GM12864 (cell line): ENCODE measurements around the gene CFAP99.

ENCODE experiments used
- DNase-seq: peaks from one replicate; pipeline ENCODE4 v3.0.0-alpha.2; 2011; ENCODE audit warnings: low read depth
- H3K4me3 ChIP-seq: 2 replicates; pipeline ENCODE4 v1.5.1; 2011; ENCODE audit warnings: mild to moderate bottlenecking, low read depth, low read length, control low read depth
- CTCF ChIP-seq: IDR thresholded peaks from 2 replicates; pipeline ENCODE4 v1.5.1; 2011; ENCODE audit warnings: low read depth, mild to moderate bottlenecking, moderate library complexity, low read length, control low read depth, inconsistent platforms; ENCODE audit errors: missing control alignments

Gene CFAP99

DNA sequence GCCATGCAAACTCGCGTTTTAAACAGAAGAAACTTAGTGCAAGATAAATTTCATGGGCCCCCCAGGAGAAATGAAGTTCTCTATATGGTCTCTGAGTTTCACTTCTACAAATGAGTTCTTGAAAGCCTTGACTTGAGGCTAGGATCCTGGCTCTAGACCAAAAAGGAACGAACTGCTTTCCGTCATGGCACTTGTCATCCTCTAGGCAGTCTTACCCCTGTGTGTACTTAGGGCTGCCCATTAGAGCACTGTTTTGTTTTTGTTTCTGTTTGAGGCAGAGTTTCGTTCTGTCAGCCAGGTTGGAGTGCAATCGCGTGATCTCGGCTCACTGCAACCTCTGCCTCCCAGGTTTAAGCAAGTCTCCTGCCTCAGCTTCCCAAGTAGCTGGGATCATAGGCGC lies 79.2 kb downstream of the CFAP99 start:
- peak; percentile 4 for TF ChIP-seq CTCF
- peak; percentile 91 for DNase-seq
- H3K4me3 ChIP-seq, result no peak overlapping the region

DNA sequence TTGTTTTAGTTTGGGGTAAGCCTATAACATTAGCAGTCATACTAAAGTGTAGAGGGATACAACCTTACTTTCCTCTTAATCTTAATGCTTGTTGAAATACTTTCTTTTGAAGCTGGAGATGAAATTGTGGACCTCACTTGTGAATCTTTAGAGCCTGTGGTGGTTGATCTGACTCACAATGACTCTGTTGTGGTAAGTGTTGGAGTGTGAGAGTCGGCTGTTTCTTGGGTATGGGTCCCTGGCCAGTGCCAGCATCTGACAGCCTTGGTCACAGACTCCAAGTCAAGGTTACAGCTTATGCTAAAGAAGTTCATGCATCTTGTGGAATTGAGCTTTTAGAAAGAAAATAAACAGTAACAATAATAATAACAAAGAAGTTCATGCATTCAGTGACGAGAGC lies 81.8 kb downstream of the CFAP99 start:
- TF ChIP-seq CTCF, result no peak
- H3K4me3 ChIP-seq, result no peak overlapping the region
- DNase-seq, result no peak

- no peak for TF ChIP-seq CTCF
- DNase-seq, result no peak
- no peak overlapping the region for H3K4me3 ChIP-seq
Observed at GRCh38 chr4:2501034-2501594, 82.4 kb downstream of the CFAP99 start.

- no peak overlapping the region for H3K4me3 ChIP-seq
- DNase-seq, result no peak
- TF ChIP-seq CTCF, result no peak
Observed at GRCh38 chr4:2503809-2504208, 85.1 kb downstream of the CFAP99 start.

- no peak for DNase-seq
- TF ChIP-seq CTCF, result no peak
- no peak overlapping the region for H3K4me3 ChIP-seq
Observed at GRCh38 chr4:2507259-2507658, 88.5 kb downstream of the CFAP99 start.

DNA sequence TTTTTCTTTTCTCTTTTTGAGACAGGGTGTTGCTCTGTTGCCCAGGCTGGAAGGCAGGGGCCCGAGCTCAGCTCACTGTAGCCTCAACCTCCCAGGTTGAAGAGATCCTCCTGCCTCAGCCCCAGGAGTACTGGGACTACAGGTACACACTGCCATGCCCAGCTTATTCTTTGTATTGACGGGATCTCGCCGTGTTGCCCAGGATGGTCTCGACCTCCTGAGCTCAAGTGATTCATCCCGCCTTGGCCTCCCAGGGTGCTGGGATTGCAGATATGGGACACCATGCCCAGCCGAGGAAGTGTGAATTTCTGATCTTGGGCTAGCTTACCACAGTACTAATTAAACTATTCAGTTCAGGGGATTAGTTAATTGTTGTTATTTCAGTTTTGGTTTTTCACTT lies 89.1 kb downstream of the CFAP99 start:
- DNase-seq, result no peak
- no peak overlapping the region for H3K4me3 ChIP-seq
- no peak for TF ChIP-seq CTCF
